ENCODE measurements around the gene SLC35F1. TPM values are rescaled to one million over a fixed set of nuclear protein-coding genes. Genes with fewer than 3 reads are reported as not detected.

Gene SLC35F1
- total and polyA plus RNA-seq, 7 donors = 0.04 to 0.32 (median 0.14) TPM; not detected in 1

GRCh38 chr6:118319416-118319815 lies 412.4 kb downstream of the SLC35F1 start:
- no peak for TF ChIP-seq CTCF (IDR thresholded peaks at IDR 0.05)
- H3K27ac ChIP-seq = no peak overlapping the region
- no peaks in the 10 kb centered on the region for H3K27me3 ChIP-seq (ENCODE audit: insufficient read depth in 3 of 3, low read length in 2 of 3)
- ATAC-seq (no peak), DNase-seq (no peak)
- H3K36me3 ChIP-seq (ENCODE audit: insufficient read depth in 1 of 2, low read depth in 1 of 2) = no peaks in the 10 kb centered on the region
- H3K9me3 ChIP-seq = no peaks in the 10 kb centered on the region
- WGBS, 3 donors = 87 to 91% (median 90%) methylated on average over 3 of the region's 3 CpGs
- intact Hi-C loops (cut with DNase I) = no loop called here
- no peak overlapping the region for H3K4me3 ChIP-seq
- H3K4me1 ChIP-seq = peaks cover 3% of the 10 kb centered on the region

- no peaks in the 10 kb centered on the region for H3K9me3 ChIP-seq
- peak; percentile 68 to 91 (median 80) for ATAC-seq
- H3K36me3 ChIP-seq (ENCODE audit: insufficient read depth in 1 of 2, low read depth in 1 of 2) = no peaks in the 10 kb centered on the region
- peak; percentile 15 for TF ChIP-seq CTCF (IDR thresholded peaks at IDR 0.05)
- intact Hi-C loops (cut with DNase I) = no loop called here
- WGBS, 3 donors = 75 to 78% (median 77%) methylated on average over 5 of the region's 5 CpGs
- no peak overlapping the region for H3K27ac ChIP-seq
- DNase-seq = no peak
- no peak overlapping the region for H3K4me3 ChIP-seq
- H3K27me3 ChIP-seq (ENCODE audit: insufficient read depth in 3 of 3, low read length in 2 of 3) = no peaks in the 10 kb centered on the region
- H3K4me1 ChIP-seq = peaks cover 3% of the 10 kb centered on the region
Measured at GRCh38 chr6:118319894-118320649, 413.0 kb downstream of the SLC35F1 start.

GRCh38 chr6:118320652-118321051 lies 413.6 kb downstream of the SLC35F1 start:
- H3K27ac ChIP-seq = no peak overlapping the region
- DNase-seq (no peak), ATAC-seq (no peak)
- 39 to 51% (median 44%) methylated on average over 2 of the region's 2 CpGs for WGBS, 3 donors
- peaks cover 3% of the 10 kb centered on the region for H3K4me1 ChIP-seq
- H3K9me3 ChIP-seq = no peaks in the 10 kb centered on the region
- no peak for TF ChIP-seq CTCF (IDR thresholded peaks at IDR 0.05)
- no peak overlapping the region for H3K4me3 ChIP-seq
- no peaks in the 10 kb centered on the region for H3K27me3 ChIP-seq (ENCODE audit: insufficient read depth in 3 of 3, low read length in 2 of 3)
- intact Hi-C loops (cut with DNase I) = no loop called here
- no peaks in the 10 kb centered on the region for H3K36me3 ChIP-seq (ENCODE audit: insufficient read depth in 1 of 2, low read depth in 1 of 2)

- intact Hi-C loops (cut with DNase I) = no loop called here
- H3K9me3 ChIP-seq = no peaks in the 10 kb centered on the region
- H3K4me3 ChIP-seq = no peak overlapping the region
- ATAC-seq (no peak), DNase-seq (no peak)
- H3K36me3 ChIP-seq (ENCODE audit: insufficient read depth in 1 of 2, low read depth in 1 of 2) = no peaks in the 10 kb centered on the region
- TF ChIP-seq CTCF (IDR thresholded peaks at IDR 0.05) = no peak
- WGBS, 3 donors = 75 to 81% (median 77%) methylated on average over 5 of the region's 5 CpGs
- no peaks in the 10 kb centered on the region for H3K27me3 ChIP-seq (ENCODE audit: insufficient read depth in 3 of 3, low read length in 2 of 3)
- H3K4me1 ChIP-seq = peaks cover 7% of the 10 kb centered on the region
- no peak overlapping the region for H3K27ac ChIP-seq
Measured at GRCh38 chr6:118324116-118324515, 417.1 kb downstream of the SLC35F1 start.
